Measurements from ENCODE around the gene POLR2M.

DNA sequence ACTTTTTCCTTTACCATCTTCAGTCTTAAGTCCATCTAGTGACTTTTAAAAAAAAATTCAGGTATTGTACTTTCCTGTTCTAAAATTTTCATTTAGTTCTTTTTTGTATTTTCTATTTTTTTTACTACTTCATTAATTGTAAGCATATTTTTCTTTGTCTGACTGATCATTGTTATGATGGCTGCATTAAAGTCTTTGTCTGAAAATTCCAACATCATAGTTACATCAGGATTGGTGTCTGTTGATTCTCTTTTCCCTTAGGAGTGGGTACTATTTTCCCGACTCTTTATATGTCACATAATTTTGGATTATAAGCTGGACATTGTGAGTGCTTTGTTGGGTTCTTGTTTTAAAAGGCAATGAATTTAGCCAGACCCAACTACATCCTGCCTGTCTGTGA is 34.9 kb upstream of the POLR2M start:
- TF ChIP-seq, protein P1, sequence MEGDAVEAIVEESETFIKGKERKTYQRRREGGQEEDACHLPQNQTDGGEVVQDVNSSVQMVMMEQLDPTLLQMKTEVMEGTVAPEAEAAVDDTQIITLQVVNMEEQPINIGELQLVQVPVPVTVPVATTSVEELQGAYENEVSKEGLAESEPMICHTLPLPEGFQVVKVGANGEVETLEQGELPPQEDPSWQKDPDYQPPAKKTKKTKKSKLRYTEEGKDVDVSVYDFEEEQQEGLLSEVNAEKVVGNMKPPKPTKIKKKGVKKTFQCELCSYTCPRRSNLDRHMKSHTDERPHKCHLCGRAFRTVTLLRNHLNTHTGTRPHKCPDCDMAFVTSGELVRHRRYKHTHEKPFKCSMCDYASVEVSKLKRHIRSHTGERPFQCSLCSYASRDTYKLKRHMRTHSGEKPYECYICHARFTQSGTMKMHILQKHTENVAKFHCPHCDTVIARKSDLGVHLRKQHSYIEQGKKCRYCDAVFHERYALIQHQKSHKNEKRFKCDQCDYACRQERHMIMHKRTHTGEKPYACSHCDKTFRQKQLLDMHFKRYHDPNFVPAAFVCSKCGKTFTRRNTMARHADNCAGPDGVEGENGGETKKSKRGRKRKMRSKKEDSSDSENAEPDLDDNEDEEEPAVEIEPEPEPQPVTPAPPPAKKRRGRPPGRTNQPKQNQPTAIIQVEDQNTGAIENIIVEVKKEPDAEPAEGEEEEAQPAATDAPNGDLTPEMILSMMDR (IDR thresholded peaks at IDR 0.05 in 4 of 5, conservative IDR thresholded peaks at IDR 0.05 in 1 of 5), result no peak
- TF ChIP-seq POLR2A (IDR thresholded peaks at IDR 0.05), result no peak
